Neural cell (in vitro differentiated cells): ENCODE results near the gene S1PR2.

Experiments used
- CTCF ChIP-seq: fragments of 450-650 bp; IDR thresholded peaks from 2 replicates; pipeline ENCODE4 v1.5.1; 2014; ENCODE audit warnings: antibody characterized with exemption, mild to moderate bottlenecking, moderate library complexity; ENCODE audit not compliant: poor library complexity, severe bottlenecking
- EP300 ChIP-seq: fragments of 450-650 bp; conservative IDR thresholded peaks from 2 replicates; pipeline ENCODE4 v1.6.1; 2014; ENCODE audit warnings: antibody characterized with exemption, mild to moderate bottlenecking, moderate library complexity; ENCODE audit not compliant: poor library complexity, severe bottlenecking
- EZH2 ChIP-seq: fragments of 200-600, 300-800 bp; shearing (Covaris generic), sonication (generic); IDR thresholded peaks from 2 replicates; pipeline ENCODE4 v1.6.1; 2014; ENCODE audit warnings: antibody characterized with exemption, low read length, borderline replicate concordance, mild to moderate bottlenecking; ENCODE audit not compliant: insufficient read depth, poor library complexity, severe bottlenecking
- MXI1 ChIP-seq: fragments of 450-650 bp; conservative IDR thresholded peaks from 2 replicates; pipeline ENCODE4 v1.6.1; 2014; ENCODE audit warnings: antibody characterized with exemption, mild to moderate bottlenecking; ENCODE audit not compliant: poor library complexity, severe bottlenecking
- POLR2AphosphoS5 ChIP-seq: IDR thresholded peaks from 2 replicates; pipeline ENCODE4 v1.6.1; 2012
- REST ChIP-seq: IDR thresholded peaks from 2 replicates; pipeline ENCODE4 v1.6.1; 2012; ENCODE audit warnings: borderline replicate concordance
- SMC3 ChIP-seq: fragments of 450-650 bp; conservative IDR thresholded peaks from 2 replicates; pipeline ENCODE4 v1.6.1; 2014; ENCODE audit warnings: antibody characterized with exemption, mild to moderate bottlenecking, moderate library complexity; ENCODE audit not compliant: poor library complexity

- TF ChIP-seq CTCF, result no peak
- TF ChIP-seq POLR2AphosphoS5, result no peak
- no peak for TF ChIP-seq SMC3
- no peak for TF ChIP-seq EZH2
- TF ChIP-seq EP300, result no peak
- TF ChIP-seq MXI1, result no peak
- no peak for TF ChIP-seq REST
These were observed 5.1 kb downstream of the S1PR2 start for GRCh38 chr19:10226021-10226375.
